ENCODE data around the gene ADGB. TPM values are rescaled to one million over a fixed set of nuclear protein-coding genes. Genes with fewer than 3 reads are reported as not detected.

The ADGB gene
- total and polyA plus RNA-seq, 9 of the 15 experiments (the other 6 are each of a cell fraction or from before 2014, with no cell fraction given), result not detected

GRCh38 chr6:146785001-146785585 lies 186.3 kb downstream of the ADGB start (continued):
- no peak for TF ChIP-seq ZNF316 (IDR thresholded peaks at IDR 0.05)
- TF ChIP-seq ZNF717 (CRISPR knock-in tag; IDR thresholded peaks at IDR 0.05), result no peak
- no peak for TF ChIP-seq SMARCA4 (IDR thresholded peaks at IDR 0.05)
- TF ChIP-seq TCF7 (IDR thresholded peaks at IDR 0.05; ENCODE audit: borderline replicate concordance), result no peak
- TF ChIP-seq, protein P1, sequence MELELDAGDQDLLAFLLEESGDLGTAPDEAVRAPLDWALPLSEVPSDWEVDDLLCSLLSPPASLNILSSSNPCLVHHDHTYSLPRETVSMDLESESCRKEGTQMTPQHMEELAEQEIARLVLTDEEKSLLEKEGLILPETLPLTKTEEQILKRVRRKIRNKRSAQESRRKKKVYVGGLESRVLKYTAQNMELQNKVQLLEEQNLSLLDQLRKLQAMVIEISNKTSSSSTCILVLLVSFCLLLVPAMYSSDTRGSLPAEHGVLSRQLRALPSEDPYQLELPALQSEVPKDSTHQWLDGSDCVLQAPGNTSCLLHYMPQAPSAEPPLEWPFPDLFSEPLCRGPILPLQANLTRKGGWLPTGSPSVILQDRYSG (tag; conservative IDR thresholded peaks at IDR 0.05; ENCODE audit: low read depth), result 0 out of 2 replicates have a peak, but pooled peaks have one; percentile 6
- TF ChIP-seq ZNF282 (CRISPR knock-in tag; IDR thresholded peaks at IDR 0.05), result no peak
- TF ChIP-seq RCOR1 (IDR thresholded peaks at IDR 0.05; ENCODE audit: borderline replicate concordance in 1 of 2, low read depth in 2 of 2, low read length in 2 of 2), result peak in 1 of 2 experiments; percentile 35; a peak in 1 of 4 replicates
- 0 out of 2 replicates have a peak, but pooled peaks have one; percentile 25 for TF ChIP-seq ILF3 (IDR thresholded peaks at IDR 0.05; ENCODE audit: borderline replicate concordance)
- no peak for TF ChIP-seq CCNT2 (IDR thresholded peaks at IDR 0.05; ENCODE audit: borderline replicate concordance, extremely low read depth, insufficient read length, low read depth, low read length)
- TF ChIP-seq BHLHE40 (IDR thresholded peaks at IDR 0.05; ENCODE audit: low read length), result no peak
- TF ChIP-seq SPI1 (IDR thresholded peaks at IDR 0.05; ENCODE audit: borderline replicate concordance, low read depth, low read length), result no peak
- no peak for TF ChIP-seq HMG20B (CRISPR knock-in tag; IDR thresholded peaks at IDR 0.05)
- peak in 1 of 2 experiments; percentile 27; a peak in 1 of 4 replicates for TF ChIP-seq MAZ (CRISPR knock-in tag; conservative IDR thresholded peaks at IDR 0.05 in 1 of 2, IDR thresholded peaks at IDR 0.05 in 1 of 2)
- TF ChIP-seq REST (IDR thresholded peaks at IDR 0.05; ENCODE audit: borderline replicate concordance), result peak; percentile 31; the same call in 1 of the 2 replicates
- TF ChIP-seq REST (CRISPR knock-in tag; IDR thresholded peaks at IDR 0.05; ENCODE audit: low read depth), result no peak
- TF ChIP-seq FOXP1 (CRISPR knock-in tag; IDR thresholded peaks at IDR 0.05), result no peak
- TF ChIP-seq ZNF347 (CRISPR knock-in tag; IDR thresholded peaks at IDR 0.05; ENCODE audit: low read depth), result no peak
- TF ChIP-seq MCM2 (IDR thresholded peaks at IDR 0.05; ENCODE audit: low read depth), result no peak
- TF ChIP-seq, protein P2, sequence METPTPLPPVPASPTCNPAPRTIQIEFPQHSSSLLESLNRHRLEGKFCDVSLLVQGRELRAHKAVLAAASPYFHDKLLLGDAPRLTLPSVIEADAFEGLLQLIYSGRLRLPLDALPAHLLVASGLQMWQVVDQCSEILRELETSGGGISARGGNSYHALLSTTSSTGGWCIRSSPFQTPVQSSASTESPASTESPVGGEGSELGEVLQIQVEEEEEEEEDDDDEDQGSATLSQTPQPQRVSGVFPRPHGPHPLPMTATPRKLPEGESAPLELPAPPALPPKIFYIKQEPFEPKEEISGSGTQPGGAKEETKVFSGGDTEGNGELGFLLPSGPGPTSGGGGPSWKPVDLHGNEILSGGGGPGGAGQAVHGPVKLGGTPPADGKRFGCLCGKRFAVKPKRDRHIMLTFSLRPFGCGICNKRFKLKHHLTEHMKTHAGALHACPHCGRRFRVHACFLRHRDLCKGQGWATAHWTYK (CRISPR knock-in tag; IDR thresholded peaks at IDR 0.05), result no peak
- TF ChIP-seq MTA3 (IDR thresholded peaks at IDR 0.05; ENCODE audit: borderline replicate concordance), result 0 out of 2 replicates have a peak, but pooled peaks have one; percentile 28
